OCI-LY1 (cell line): Measurements from ENCODE around the gene STAG2.

Experiments
- EZH2 ChIP-seq: fragments of 200-600 bp; sonication (generic), shearing (Covaris generic); IDR thresholded peaks from 2 replicates; pipeline ENCODE4 v1.8.0; 2017; ENCODE audit warnings: borderline replicate concordance, mixed run types, mild to moderate bottlenecking, antibody characterized with exemption, low read length, moderate library complexity, mixed read lengths
- TF ChIP-seq, protein P1 (sequence below): fragments of 200-600 bp; sonication (generic), shearing (Covaris generic); IDR thresholded peaks from 2 replicates; pipeline ENCODE4 v1.5.1; 2017; ENCODE audit warnings: mild to moderate bottlenecking, antibody characterized with exemption, low read length, moderate library complexity, mixed read lengths

- TF ChIP-seq, protein P1, sequence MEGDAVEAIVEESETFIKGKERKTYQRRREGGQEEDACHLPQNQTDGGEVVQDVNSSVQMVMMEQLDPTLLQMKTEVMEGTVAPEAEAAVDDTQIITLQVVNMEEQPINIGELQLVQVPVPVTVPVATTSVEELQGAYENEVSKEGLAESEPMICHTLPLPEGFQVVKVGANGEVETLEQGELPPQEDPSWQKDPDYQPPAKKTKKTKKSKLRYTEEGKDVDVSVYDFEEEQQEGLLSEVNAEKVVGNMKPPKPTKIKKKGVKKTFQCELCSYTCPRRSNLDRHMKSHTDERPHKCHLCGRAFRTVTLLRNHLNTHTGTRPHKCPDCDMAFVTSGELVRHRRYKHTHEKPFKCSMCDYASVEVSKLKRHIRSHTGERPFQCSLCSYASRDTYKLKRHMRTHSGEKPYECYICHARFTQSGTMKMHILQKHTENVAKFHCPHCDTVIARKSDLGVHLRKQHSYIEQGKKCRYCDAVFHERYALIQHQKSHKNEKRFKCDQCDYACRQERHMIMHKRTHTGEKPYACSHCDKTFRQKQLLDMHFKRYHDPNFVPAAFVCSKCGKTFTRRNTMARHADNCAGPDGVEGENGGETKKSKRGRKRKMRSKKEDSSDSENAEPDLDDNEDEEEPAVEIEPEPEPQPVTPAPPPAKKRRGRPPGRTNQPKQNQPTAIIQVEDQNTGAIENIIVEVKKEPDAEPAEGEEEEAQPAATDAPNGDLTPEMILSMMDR, result no peak
- TF ChIP-seq EZH2, result no peak
These were observed 28.7 kb downstream of the STAG2 start for GRCh38 chrX:123990169-123990568.
